Activated CD8-positive, alpha-beta memory T cell treated with anti-CD3 and anti-CD28 coated beads, Interleukin-2, amount 10 ng/mL, durations not matched to agents 7 days and 5 days (primary cell): Measurements from ENCODE around the gene STRADA. TPM values are rescaled to one million over a fixed set of nuclear protein-coding genes. Genes with fewer than 3 reads are reported as not detected.
A peak's percentile ranks its signal among the peaks of the same experiment; 100 is the strongest.

Source experiments
- ATAC-seq: fragments of 150-1000 bp; cut with Tn5 transposase; one replicate; pipeline ENCODE4 v1.10.0; 2021; ENCODE audit warnings: moderate library complexity
- CTCF ChIA-PET: fragments of 350-600 bp; sonication (Branson Sonifier 250); formaldehyde crosslinking; loops from one replicate; lab custom pipeline; 2021; ENCODE audit warnings: antibody characterized with exemption; lab: Charles Lee
- DNase-seq: peaks from one replicate; pipeline ENCODE4 v3.0.0-alpha.2; 2020
- H3K27ac Mint-ChIP-seq: one replicate; pipeline ENCODE4 v1.8.0; 2021; ENCODE audit warnings: mild to moderate bottlenecking, mixed read lengths
- H3K27me3 Mint-ChIP-seq: one replicate; pipeline ENCODE4 v1.8.0; 2021; ENCODE audit warnings: mixed read lengths
- H3K36me3 Mint-ChIP-seq: one replicate; pipeline ENCODE4 v1.8.0; 2021; ENCODE audit warnings: mild to moderate bottlenecking, mixed read lengths
- H3K4me1 Mint-ChIP-seq: one replicate; pipeline ENCODE4 v1.8.0; 2021; ENCODE audit warnings: mixed read lengths
- H3K4me3 Mint-ChIP-seq: one replicate; pipeline ENCODE4 v1.8.0; 2021; ENCODE audit warnings: mild to moderate bottlenecking, moderate library complexity, mixed read lengths
- H3K9me3 Mint-ChIP-seq: one replicate; pipeline ENCODE4 v1.8.0; 2022; ENCODE audit warnings: low read depth, mixed read lengths
- total RNA-seq, 2 experiments: library from RNA; stranded (reverse); gene quantifications; one replicate each; pipeline ENCODE4 v1.2.3, GENCODE V29; 2021

The STRADA gene
- total RNA-seq, 2 experiments from 2014 or later: 59.9 to 76.8 TPM

GRCh38 chr17:63773272-63774140 lies 31.9 kb upstream of the STRADA start, which contains the start of gene CCDC47:
TSS of gene CCDC47 (minus strand) at chr17:63773597. CDS start at chr17:63766175, 7,422 bp downstream.
- H3K9me3 Mint-ChIP-seq: no peaks in the 10 kb centered on the region
- H3K36me3 Mint-ChIP-seq: peaks cover 33% of the 10 kb centered on the region
- H3K4me1 Mint-ChIP-seq: peaks cover 51% of the 10 kb centered on the region
- CTCF ChIA-PET: interaction anchor here (0.6 to 4.2 kb wide), 21 partner anchors 10 to 723 kb away, joined by 3 to 23 read pairs (median 5); partner anchors contain the start of gene POLG2
- peak within 1 kb of the TSS; percentile 99 for H3K27ac Mint-ChIP-seq
- ATAC-seq (peak; percentile 86), DNase-seq (peak; percentile 99)
- no peaks in the 10 kb centered on the region for H3K27me3 Mint-ChIP-seq
- H3K4me3 Mint-ChIP-seq: peak within 1 kb of the TSS; percentile 97

DNA sequence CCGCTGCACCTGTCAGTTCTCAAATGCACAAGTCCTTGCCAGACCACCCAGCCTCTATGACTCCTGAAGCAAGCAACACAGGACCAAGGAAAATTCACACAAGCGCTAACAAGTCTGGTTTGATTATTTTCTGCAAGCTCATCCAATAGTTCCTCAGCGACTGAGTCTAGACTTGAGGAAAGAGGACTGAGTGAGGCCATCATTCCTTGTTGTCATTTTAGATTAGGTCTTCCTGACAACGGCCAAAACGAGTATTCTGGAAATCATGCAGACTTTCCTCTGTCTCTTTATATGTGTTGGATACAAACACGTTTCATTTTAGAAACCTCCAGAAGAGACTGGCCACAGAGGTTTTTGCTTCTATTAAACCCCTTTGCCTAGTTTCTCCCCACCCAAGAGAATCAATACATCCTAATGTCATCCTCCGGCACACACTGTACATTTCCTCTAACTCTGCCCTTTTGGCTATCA lies 31.2 kb upstream of the STRADA start:
- CTCF ChIA-PET: interaction anchor here (1.0 to 4.2 kb wide), 16 partner anchors 10 to 724 kb away, joined by 3 to 23 read pairs (median 5); partner anchors contain the start of gene POLG2
- no peaks in the 10 kb centered on the region for H3K27me3 Mint-ChIP-seq

DNA sequence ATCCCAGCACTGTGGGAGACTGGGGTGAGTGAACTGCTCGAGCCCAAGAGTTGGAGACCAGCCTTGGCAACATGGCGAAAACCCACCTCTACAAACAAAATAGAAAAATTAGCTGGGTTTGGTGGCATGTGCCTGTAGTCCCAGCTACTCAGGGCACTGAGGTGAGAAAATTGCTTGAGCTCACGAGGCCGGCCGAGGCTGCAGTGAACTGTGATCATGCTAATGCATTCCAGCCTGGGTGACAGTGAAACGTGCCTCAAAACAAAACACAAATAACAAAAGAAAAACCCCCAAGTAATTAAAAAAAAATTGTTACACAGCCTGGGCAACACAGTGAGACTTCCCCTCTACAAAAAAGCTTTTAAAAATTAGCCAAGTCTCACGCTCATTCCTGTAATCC lies 26.8 kb upstream of the STRADA start:
- Mint-ChIP-seq H3K36me3 (peaks cover 39% of the 10 kb centered on the region), H3K27ac (no peak overlapping the region), H3K4me3 (no peak overlapping the region), H3K27me3 (no peaks in the 10 kb centered on the region), H3K4me1 (peaks cover 43% of the 10 kb centered on the region), H3K9me3 (no peaks in the 10 kb centered on the region)
- DNase-seq (no peak), ATAC-seq (no peak)
- CTCF ChIA-PET: interaction anchor here (0.7 kb wide), 1 partner anchor 58 kb away, joined by 3 read pairs; no protein-coding TSS in a partner anchor

More for the DNA sequence above, 31.2 kb upstream of the STRADA start:
- no peak for DNase-seq
- Mint-ChIP-seq H3K4me1 (peaks cover 50% of the 10 kb centered on the region), H3K27ac (peak overlapping the region; percentile 99), H3K9me3 (no peaks in the 10 kb centered on the region), H3K36me3 (peaks cover 30% of the 10 kb centered on the region), H3K4me3 (peak overlapping the region; percentile 97)
- no peak for ATAC-seq

- CTCF ChIA-PET: interaction anchor here (0.8 to 1.3 kb wide), 3 partner anchors 11 to 25 kb away, joined by 3 read pairs; partner anchors contain the start of gene STRADA
- DNase-seq (no peak), ATAC-seq (no peak)
- H3K9me3 Mint-ChIP-seq: no peaks in the 10 kb centered on the region
- peaks cover 43% of the 10 kb centered on the region for H3K4me1 Mint-ChIP-seq
- H3K4me3 Mint-ChIP-seq: no peak overlapping the region
- H3K27ac Mint-ChIP-seq: no peak overlapping the region
- H3K27me3 Mint-ChIP-seq: no peaks in the 10 kb centered on the region
- peaks cover 45% of the 10 kb centered on the region for H3K36me3 Mint-ChIP-seq
These were observed 25.2 kb upstream of the STRADA start for GRCh38 chr17:63766754-63767153.

DNA sequence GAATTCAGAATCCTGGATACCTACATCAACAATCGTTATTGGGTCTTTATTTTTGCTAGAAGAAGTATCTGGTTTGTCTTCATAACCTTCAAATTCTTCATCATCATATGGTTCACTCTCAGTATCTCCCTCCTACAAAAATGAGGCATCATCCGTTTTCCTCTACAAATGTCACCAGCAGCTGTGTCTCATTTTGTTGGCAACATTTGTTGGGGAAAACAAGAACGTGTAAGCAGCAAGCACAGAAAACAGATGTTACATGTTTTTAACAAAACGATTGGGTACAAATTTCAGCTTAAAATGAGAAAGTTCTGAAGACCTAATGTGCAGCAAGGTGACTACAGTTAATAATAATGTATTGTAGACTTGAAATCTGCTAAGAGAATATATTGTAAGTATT lies 23.1 kb upstream of the STRADA start:
- Mint-ChIP-seq H3K27ac (no peak overlapping the region), H3K36me3 (peaks cover 49% of the 10 kb centered on the region), H3K4me1 (peaks cover 40% of the 10 kb centered on the region), H3K27me3 (no peaks in the 10 kb centered on the region), H3K4me3 (no peak overlapping the region), H3K9me3 (no peaks in the 10 kb centered on the region)
- CTCF ChIA-PET: interaction anchor here (1.4 to 2.7 kb wide), 2 partner anchors 14 to 67 kb away, joined by 3 to 8 read pairs; no protein-coding TSS in a partner anchor
- ATAC-seq (no peak), DNase-seq (no peak)

GRCh38 chr17:63762161-63763078 lies 20.8 kb upstream of the STRADA start:
- H3K9me3 Mint-ChIP-seq: no peaks in the 10 kb centered on the region
- DNase-seq: no peak
- ATAC-seq: no peak
- H3K4me3 Mint-ChIP-seq: no peak overlapping the region
- H3K27me3 Mint-ChIP-seq: no peaks in the 10 kb centered on the region
- peaks cover 51% of the 10 kb centered on the region for H3K36me3 Mint-ChIP-seq
- H3K27ac Mint-ChIP-seq: peak overlapping the region; percentile 3
- H3K4me1 Mint-ChIP-seq: peaks cover 26% of the 10 kb centered on the region
- CTCF ChIA-PET: interaction anchor here (0.7 to 3.5 kb wide), 3 partner anchors 10 to 69 kb away, joined by 3 to 15 read pairs (median 3); partner anchors contain the start of genes CCDC47 and DDX42

GRCh38 chr17:63760771-63761539 lies 19.4 kb upstream of the STRADA start:
- H3K36me3 Mint-ChIP-seq: peaks cover 56% of the 10 kb centered on the region
- ATAC-seq (peak; percentile 57), DNase-seq (no peak)
- CTCF ChIA-PET: interaction anchor here (0.6 to 3.5 kb wide), 4 partner anchors 12 to 100 kb away, joined by 3 to 15 read pairs (median 3); partner anchors contain the start of genes CCDC47, DDX42 and FTSJ3
- H3K27ac Mint-ChIP-seq: peak overlapping the region; percentile 61
- peaks cover 20% of the 10 kb centered on the region for H3K4me1 Mint-ChIP-seq
- H3K4me3 Mint-ChIP-seq: no peak overlapping the region
- H3K9me3 Mint-ChIP-seq: no peaks in the 10 kb centered on the region
- H3K27me3 Mint-ChIP-seq: no peaks in the 10 kb centered on the region

- DNase-seq: no peak
- no peak overlapping the region for H3K4me3 Mint-ChIP-seq
- H3K27ac Mint-ChIP-seq: no peak overlapping the region
- H3K27me3 Mint-ChIP-seq: no peaks in the 10 kb centered on the region
- ATAC-seq: no peak
- CTCF ChIA-PET: interaction anchor here (1.2 kb wide), 1 partner anchor 11 kb away, joined by 3 read pairs; no protein-coding TSS in a partner anchor
- H3K4me1 Mint-ChIP-seq: peaks cover 16% of the 10 kb centered on the region
- peaks cover 56% of the 10 kb centered on the region for H3K36me3 Mint-ChIP-seq
- no peaks in the 10 kb centered on the region for H3K9me3 Mint-ChIP-seq
These were observed 16.8 kb upstream of the STRADA start for GRCh38 chr17:63758428-63758827.

GRCh38 chr17:63754046-63754445 lies 12.4 kb upstream of the STRADA start:
- DNase-seq: no peak
- no peak for ATAC-seq
- Mint-ChIP-seq H3K36me3 (peaks cover 55% of the 10 kb centered on the region), H3K4me3 (no peak overlapping the region), H3K27me3 (no peaks in the 10 kb centered on the region), H3K27ac (no peak overlapping the region), H3K9me3 (no peaks in the 10 kb centered on the region), H3K4me1 (peaks cover 8% of the 10 kb centered on the region)
- CTCF ChIA-PET: no interaction called here

DNA sequence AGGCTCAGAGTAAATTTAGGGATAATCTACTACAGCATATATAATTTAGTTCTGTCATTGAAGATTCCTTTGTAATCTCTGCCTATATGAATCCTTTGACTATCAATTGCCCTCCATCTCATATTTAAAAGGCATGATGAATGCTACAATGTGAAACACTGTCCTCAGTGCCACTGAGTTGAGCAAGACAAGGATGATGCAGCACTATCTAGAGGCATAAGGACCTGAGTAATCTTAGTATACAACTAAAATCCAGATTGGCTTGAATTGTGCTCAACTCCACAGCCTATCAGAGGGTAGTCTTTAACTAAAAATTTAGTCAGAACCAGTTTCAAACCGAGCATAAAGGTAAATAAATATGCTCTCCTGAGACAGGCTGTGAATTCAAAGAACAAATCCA lies 11.6 kb upstream of the STRADA start:
- ATAC-seq: no peak
- Mint-ChIP-seq H3K36me3 (peaks cover 54% of the 10 kb centered on the region), H3K4me1 (peaks cover 10% of the 10 kb centered on the region), H3K27me3 (no peaks in the 10 kb centered on the region), H3K4me3 (no peak overlapping the region), H3K9me3 (no peaks in the 10 kb centered on the region), H3K27ac (no peak overlapping the region)
- no peak for DNase-seq
- CTCF ChIA-PET: no interaction called here

DNA sequence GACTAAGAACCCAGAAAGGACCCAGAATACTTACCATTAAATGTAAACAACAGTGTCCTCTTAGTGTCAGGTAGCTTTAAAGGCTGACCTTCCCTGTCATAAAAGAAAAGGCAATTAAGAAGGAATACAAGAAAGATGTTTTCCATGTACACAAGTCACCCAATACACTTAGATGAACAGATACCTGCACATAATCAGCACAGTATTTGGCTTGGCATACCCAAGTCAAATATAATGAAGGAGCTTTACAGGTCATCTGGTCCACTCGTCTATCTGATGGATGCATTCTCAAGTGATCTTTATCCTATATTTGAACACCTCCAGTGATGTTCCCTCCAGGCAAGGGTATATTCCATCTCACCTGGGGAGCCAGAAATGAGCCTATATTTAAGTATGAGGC lies 11.1 kb upstream of the STRADA start:
- DNase-seq (no peak), ATAC-seq (no peak)
- Mint-ChIP-seq H3K27me3 (no peaks in the 10 kb centered on the region), H3K27ac (no peak overlapping the region), H3K4me1 (peaks cover 10% of the 10 kb centered on the region), H3K4me3 (no peak overlapping the region), H3K9me3 (no peaks in the 10 kb centered on the region), H3K36me3 (peaks cover 52% of the 10 kb centered on the region)
- CTCF ChIA-PET: interaction anchor here (0.9 to 1.2 kb wide), 2 partner anchors 10 to 42 kb away, joined by 3 to 4 read pairs; no protein-coding TSS in a partner anchor

- peak; percentile 50 for DNase-seq
- Mint-ChIP-seq H3K27me3 (no peaks in the 10 kb centered on the region), H3K36me3 (peaks cover 51% of the 10 kb centered on the region), H3K4me1 (peaks cover 16% of the 10 kb centered on the region), H3K27ac (peak overlapping the region; percentile 79), H3K9me3 (no peaks in the 10 kb centered on the region), H3K4me3 (peak overlapping the region; percentile 58)
- peak; percentile 78 for ATAC-seq
- CTCF ChIA-PET: interaction anchor here (0.9 to 1.2 kb wide), 2 partner anchors 9 to 41 kb away, joined by 3 to 4 read pairs; no protein-coding TSS in a partner anchor
These were observed 10.2 kb upstream of the STRADA start for GRCh38 chr17:63751806-63752205.
